ENCODE results near the gene ZNF777.

GRCh38 chr7:149442924-149443323 is 17.9 kb downstream of the ZNF777 start:
- TF ChIP-seq CTCF (IDR thresholded peaks at IDR 0.05) (no peak), REST (IDR thresholded peaks at IDR 0.05; ENCODE audit: insufficient read depth in 1 of 2, low read depth in 2 of 2, low read length in 1 of 2) (no peak), POLR2AphosphoS5 (IDR thresholded peaks at IDR 0.05; ENCODE audit: low read depth, low read length) (no peak), SIN3A (IDR thresholded peaks at IDR 0.05; ENCODE audit: borderline replicate concordance, insufficient read depth, low read depth, low read length) (no peak)

Measured in Panc1 (cell line).